ENCODE measurements around the gene CACNB3. TPM values are rescaled to one million over a fixed set of nuclear protein-coding genes. Genes with fewer than 3 reads are reported as not detected.

Gene CACNB3
- total and polyA plus RNA-seq, 2 of the 13 experiments (the other 11 are each of a cell fraction or from before 2014, with no cell fraction given) = 0.29 to 0.54 TPM

DNA sequence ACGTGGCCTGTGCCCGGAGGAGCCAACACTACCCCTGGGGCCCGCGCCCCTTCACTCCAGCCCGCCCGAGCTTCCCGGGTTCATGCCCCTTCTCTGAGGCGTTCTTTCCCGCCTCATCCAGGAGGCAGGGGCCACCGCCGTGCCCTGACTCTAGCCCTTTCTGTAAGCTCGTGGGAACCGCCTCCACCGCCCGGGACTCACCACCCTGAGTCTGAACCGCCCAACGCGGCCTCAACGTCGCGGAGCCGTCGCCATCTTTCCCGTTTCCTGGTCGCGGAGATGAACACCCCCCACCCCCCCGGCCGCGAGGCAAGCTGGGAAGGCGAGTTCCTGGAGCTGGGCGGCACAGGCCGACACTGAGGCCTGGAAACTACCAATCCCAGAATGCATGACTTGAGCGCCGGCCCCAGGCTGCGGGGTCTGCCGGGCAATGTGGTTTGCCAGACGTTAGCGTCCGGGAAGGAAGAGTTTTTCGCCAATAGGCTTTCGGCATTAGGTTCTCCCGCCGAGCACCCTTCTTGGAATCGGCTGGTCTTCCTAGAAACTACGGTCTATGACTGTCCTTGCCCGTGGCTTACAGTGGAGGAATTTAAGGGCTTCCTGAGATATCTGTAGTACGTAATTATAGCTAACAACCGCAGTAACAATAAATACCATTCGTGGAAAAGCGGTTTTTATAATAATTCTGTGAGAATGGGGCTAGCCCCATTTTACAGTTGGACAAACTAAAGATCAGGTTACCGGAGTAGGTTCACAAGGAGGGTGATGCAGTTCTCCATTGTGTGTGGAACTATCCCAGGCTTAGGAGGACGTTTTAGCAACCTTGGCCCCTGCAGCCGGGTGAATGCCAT lies 33.8 kb downstream of the CACNB3 start, which contains the start of gene DDX23:
TSS of gene DDX23 (minus strand) at position 281 of the 851 bp plus-strand sequence. CDS start 6,381 bp downstream, outside the sequence.
- Histone ChIP-seq H3K4me3 (replicated peaks in 1 of 3; ENCODE audit: insufficient read depth in 1 of 3, low read depth in 2 of 3, low read length in 3 of 3) (peak within 1 kb of the TSS; percentile 96 to 98 (median 98)), H3K79me2 (ENCODE audit: insufficient read depth, low read length) (peaks cover 29% of the 10 kb centered on the region)
- in situ Hi-C loops (cut with HindIII; ENCODE audit: extremely low pct_ligation_motif_present, low pct_unique_long_range_greater_than_20kb) = loop anchor here (5.0 kb wide), 2 partner anchors 35 to 85 kb away; no protein-coding TSS in a partner anchor
- TF ChIP-seq FOXM1 (CRISPR knock-in tag; IDR thresholded peaks at IDR 0.05) = no peak
- peak; percentile 88 for TF ChIP-seq SIN3B (IDR thresholded peaks at IDR 0.05; ENCODE audit: low read length)
- no peak for TF ChIP-seq JUNB (CRISPR knock-in tag; IDR thresholded peaks at IDR 0.05; ENCODE audit: borderline replicate concordance)
- TF ChIP-seq ZNF891 (CRISPR knock-in tag; IDR thresholded peaks at IDR 0.05) = peak; percentile 85
- no peak for TF ChIP-seq FOXA1 (IDR thresholded peaks at IDR 0.05)
- TF ChIP-seq FOXA1 (CRISPR knock-in tag; IDR thresholded peaks at IDR 0.05) = no peak
- peak; percentile 93 for TF ChIP-seq RBFOX2 (IDR thresholded peaks at IDR 0.05; ENCODE audit: low read depth, low read length)
- TF ChIP-seq ZNF605 (CRISPR knock-in tag; IDR thresholded peaks at IDR 0.05) = no peak
- TF ChIP-seq ZSCAN30 (CRISPR knock-in tag; IDR thresholded peaks at IDR 0.05) = no peak
- TF ChIP-seq ZNF292 (CRISPR knock-in tag; IDR thresholded peaks at IDR 0.05; ENCODE audit: borderline replicate concordance, low read depth) = no peak
- TF ChIP-seq, protein P1, sequence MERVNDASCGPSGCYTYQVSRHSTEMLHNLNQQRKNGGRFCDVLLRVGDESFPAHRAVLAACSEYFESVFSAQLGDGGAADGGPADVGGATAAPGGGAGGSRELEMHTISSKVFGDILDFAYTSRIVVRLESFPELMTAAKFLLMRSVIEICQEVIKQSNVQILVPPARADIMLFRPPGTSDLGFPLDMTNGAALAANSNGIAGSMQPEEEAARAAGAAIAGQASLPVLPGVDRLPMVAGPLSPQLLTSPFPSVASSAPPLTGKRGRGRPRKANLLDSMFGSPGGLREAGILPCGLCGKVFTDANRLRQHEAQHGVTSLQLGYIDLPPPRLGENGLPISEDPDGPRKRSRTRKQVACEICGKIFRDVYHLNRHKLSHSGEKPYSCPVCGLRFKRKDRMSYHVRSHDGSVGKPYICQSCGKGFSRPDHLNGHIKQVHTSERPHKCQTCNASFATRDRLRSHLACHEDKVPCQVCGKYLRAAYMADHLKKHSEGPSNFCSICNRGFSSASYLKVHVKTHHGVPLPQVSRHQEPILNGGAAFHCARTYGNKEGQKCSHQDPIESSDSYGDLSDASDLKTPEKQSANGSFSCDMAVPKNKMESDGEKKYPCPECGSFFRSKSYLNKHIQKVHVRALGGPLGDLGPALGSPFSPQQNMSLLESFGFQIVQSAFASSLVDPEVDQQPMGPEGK (CRISPR knock-in tag; IDR thresholded peaks at IDR 0.05) = peak; percentile 98
- TF ChIP-seq, protein P2, sequence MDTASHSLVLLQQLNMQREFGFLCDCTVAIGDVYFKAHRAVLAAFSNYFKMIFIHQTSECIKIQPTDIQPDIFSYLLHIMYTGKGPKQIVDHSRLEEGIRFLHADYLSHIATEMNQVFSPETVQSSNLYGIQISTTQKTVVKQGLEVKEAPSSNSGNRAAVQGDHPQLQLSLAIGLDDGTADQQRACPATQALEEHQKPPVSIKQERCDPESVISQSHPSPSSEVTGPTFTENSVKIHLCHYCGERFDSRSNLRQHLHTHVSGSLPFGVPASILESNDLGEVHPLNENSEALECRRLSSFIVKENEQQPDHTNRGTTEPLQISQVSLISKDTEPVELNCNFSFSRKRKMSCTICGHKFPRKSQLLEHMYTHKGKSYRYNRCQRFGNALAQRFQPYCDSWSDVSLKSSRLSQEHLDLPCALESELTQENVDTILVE (CRISPR knock-in tag; IDR thresholded peaks at IDR 0.05) = no peak
- peak; percentile 53; the same call in 1 of the 2 replicates for TF ChIP-seq ARHGAP35 (CRISPR knock-in tag; IDR thresholded peaks at IDR 0.05; ENCODE audit: borderline replicate concordance)
- peak; percentile 93 for TF ChIP-seq KDM5A (IDR thresholded peaks at IDR 0.05; ENCODE audit: borderline replicate concordance, low read length)
- no peak for TF ChIP-seq ZNF367 (CRISPR knock-in tag; IDR thresholded peaks at IDR 0.05; ENCODE audit: borderline replicate concordance)
- TF ChIP-seq, protein P3, sequence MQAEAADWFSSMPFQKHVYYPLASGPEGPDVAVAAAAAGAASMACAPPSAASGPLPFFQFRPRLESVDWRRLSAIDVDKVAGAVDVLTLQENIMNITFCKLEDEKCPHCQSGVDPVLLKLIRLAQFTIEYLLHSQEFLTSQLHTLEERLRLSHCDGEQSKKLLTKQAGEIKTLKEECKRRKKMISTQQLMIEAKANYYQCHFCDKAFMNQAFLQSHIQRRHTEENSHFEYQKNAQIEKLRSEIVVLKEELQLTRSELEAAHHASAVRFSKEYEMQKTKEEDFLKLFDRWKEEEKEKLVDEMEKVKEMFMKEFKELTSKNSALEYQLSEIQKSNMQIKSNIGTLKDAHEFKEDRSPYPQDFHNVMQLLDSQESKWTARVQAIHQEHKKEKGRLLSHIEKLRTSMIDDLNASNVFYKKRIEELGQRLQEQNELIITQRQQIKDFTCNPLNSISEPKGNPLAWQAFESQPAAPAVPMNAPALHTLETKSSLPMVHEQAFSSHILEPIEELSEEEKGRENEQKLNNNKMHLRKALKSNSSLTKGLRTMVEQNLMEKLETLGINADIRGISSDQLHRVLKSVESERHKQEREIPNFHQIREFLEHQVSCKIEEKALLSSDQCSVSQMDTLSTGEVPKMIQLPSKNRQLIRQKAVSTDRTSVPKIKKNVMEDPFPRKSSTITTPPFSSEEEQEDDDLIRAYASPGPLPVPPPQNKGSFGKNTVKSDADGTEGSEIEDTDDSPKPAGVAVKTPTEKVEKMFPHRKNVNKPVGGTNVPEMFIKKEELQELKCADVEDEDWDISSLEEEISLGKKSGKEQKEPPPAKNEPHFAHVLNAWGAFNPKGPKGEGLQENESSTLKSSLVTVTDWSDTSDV (CRISPR knock-in tag; IDR thresholded peaks at IDR 0.05) = no peak

More for the DNA sequence above, 33.8 kb downstream of the CACNB3 start, which contains the start of gene DDX23:
- Histone ChIP-seq H3K27ac (ENCODE audit: extremely low read length, insufficient read depth, low read length) (peak within 1 kb of the TSS; percentile 75), H3K27me3 (ENCODE audit: control insufficient read depth in 1 of 2, insufficient read depth in 2 of 2, low read length in 2 of 2) (no peaks in the 10 kb centered on the region; a peak in 2 of 5 replicates), H3K36me3 (replicated peaks in 1 of 2; ENCODE audit: control insufficient read depth in 1 of 2, insufficient read depth in 2 of 2, low read length in 2 of 2) (no peaks in the 10 kb centered on the region; a peak in 1 of 5 replicates), H3K4me1 (ENCODE audit: insufficient read depth, low read length) (peaks cover 18% of the 10 kb centered on the region), H3K4me2 (ENCODE audit: low read depth, low read length) (peak within 1 kb of the TSS; percentile 94), H3K9me3 (ENCODE audit: low read length) (no peaks in the 10 kb centered on the region), H4K20me1 (ENCODE audit: insufficient read depth, low read length) (no peaks in the 10 kb centered on the region; the same call in 1 of the 2 replicates), H3K9ac (ENCODE audit: insufficient read depth, low read depth, low read length) (peak within 1 kb of the TSS; percentile 95), H2AFZ (ENCODE audit: low read length) (peak within 1 kb of the TSS; percentile 97)
- intact Hi-C loops (cut with micrococcal nuclease; ENCODE audit: unreplicated experiment) = loop anchor here (1.0 kb wide), 1 partner anchor 13 kb away; the partner anchor contains the start of gene RND1
- FAIRE-seq (peak; percentile 81), DNase-seq (ENCODE audit: low spot score) (peak; percentile 92), ATAC-seq (peak; percentile 99)
- TSS peak; percentile 60 for BruUV-seq (replicated peaks)
- WGBS (ENCODE audit: low lambda C conversion rate) = under 1% methylated on average over 15 of the region's 53 CpGs
- ChIA-PET CTCF (ENCODE audit: low intra/inter-chr PET ratio, low total read pairs) (interaction anchor here (0.6 to 3.9 kb wide), 5 partner anchors 35 to 85 kb away, joined by 3 to 64 read pairs (median 16); no protein-coding TSS in a partner anchor), POLR2A (interaction anchor here (0.6 to 8.2 kb wide), 16 partner anchors 13 to 278 kb away, joined by 3 to 115 read pairs (median 7); partner anchors contain the start of genes ADCY6, ARF3 and RND1)
